SK-N-SH (cell line): ENCODE data around the gene ABHD15. TPM values are rescaled to one million over a fixed set of nuclear protein-coding genes. Genes with fewer than 3 reads are reported as not detected.

Experiments
- CTCF ChIA-PET: fragments of 300-600, 350-600 bp; formaldehyde crosslinking; extraction: SDS; loops from one replicate; lab custom pipeline; 2021; lab: Yijun Ruan, JAX
- POLR2A ChIA-PET: fragments of 350-600 bp; sonication (Branson Sonifier 250); formaldehyde crosslinking; extraction: SDS; loops from one replicate; lab custom pipeline; 2020; ENCODE audit warnings: antibody characterized with exemption, inconsistent platforms; lab: Yijun Ruan, JAX
- DNase-seq: peaks from one replicate; pipeline ENCODE4 v3.0.0; 2012
- H2AFZ ChIP-seq: fragments of 200-600 bp; sonication (generic); 2 replicates; pipeline ENCODE4 v1.8.1; 2016; ENCODE audit warnings: antibody characterized with exemption, mild to moderate bottlenecking, low read depth
- H3F3A ChIP-seq: fragments of 200-600 bp; sonication (generic); replicated peaks from 2 replicates; pipeline ENCODE3; 2016; ENCODE audit warnings: antibody characterized with exemption, mild to moderate bottlenecking; ENCODE audit not compliant: insufficient read depth
- H3K27ac ChIP-seq, 2 experiments: fragments of 200-500 bp in 1 of 2; fragments of 200-600 bp in 1 of 2; sonication (Bioruptor generic) in 1 of 2; sonication (generic), shearing (Covaris generic) in 1 of 2; 2 replicates each; pipeline versions ENCODE4 v1.5.1 to v1.6.1; 2014 to 2016; ENCODE audit warnings: low read depth in 2 of 2, inconsistent platforms in 1 of 2, low read length in 1 of 2, mild to moderate bottlenecking in 1 of 2, mixed read lengths in 1 of 2
- H3K27me3 ChIP-seq: fragments of 200-600 bp; sonication (generic), shearing (Covaris generic); 2 replicates; pipeline ENCODE4 v1.6.1; 2016; ENCODE audit warnings: mixed run types; ENCODE audit not compliant: insufficient read depth
- H3K36me3 ChIP-seq, 2 experiments: fragments of 200-500 bp in 1 of 2; fragments of 200-600 bp in 1 of 2; sonication (Bioruptor generic) in 1 of 2; sonication (generic) in 1 of 2; replicated peaks in 1 of 2; 2 replicates each; pipeline versions ENCODE3 to v1.5.1; 2014 to 2016; ENCODE audit warnings: low read length in 1 of 2, mild to moderate bottlenecking in 1 of 2; ENCODE audit not compliant: insufficient read depth in 2 of 2, control insufficient read depth in 1 of 2
- H3K4me1 ChIP-seq, 2 experiments: fragments of 200-500 bp in 1 of 2; fragments of 200-600 bp in 1 of 2; sonication (Bioruptor generic) in 1 of 2; sonication (generic), shearing (Covaris generic) in 1 of 2; 2 replicates each; pipeline versions ENCODE4 v1.5.1 to v1.6.1; 2014 to 2016; ENCODE audit warnings: low read depth in 1 of 2, low read length in 1 of 2, mixed run types in 1 of 2; ENCODE audit not compliant: insufficient read depth in 2 of 2, control insufficient read depth in 1 of 2
- H3K4me2 ChIP-seq: fragments of 200-600 bp; sonication (generic), shearing (Covaris generic); 2 replicates; pipeline ENCODE4 v1.6.1; 2017; ENCODE audit warnings: mixed run types
- H3K4me3 ChIP-seq, 2 experiments: fragments of 200-500 bp in 1 of 2; fragments of 200-600 bp in 1 of 2; sonication (Bioruptor generic) in 1 of 2; sonication (generic), shearing (Covaris generic) in 1 of 2; 2 replicates each; pipeline versions ENCODE4 v1.5.1 to v1.8.1; 2014 to 2016; ENCODE audit warnings: low read depth in 2 of 2, inconsistent platforms in 1 of 2, low read length in 1 of 2, mild to moderate bottlenecking in 1 of 2, mixed read lengths in 1 of 2, moderate library complexity in 1 of 2
- H3K79me2 ChIP-seq: fragments of 200-600 bp; sonication (generic); 2 replicates; pipeline ENCODE4 v1.8.1; 2017; ENCODE audit warnings: mild to moderate bottlenecking; ENCODE audit not compliant: insufficient read depth
- H3K9ac ChIP-seq: fragments of 200-600 bp; sonication (generic); 2 replicates; pipeline ENCODE4 v1.6.1; 2017; ENCODE audit warnings: mixed run types
- H3K9me2 ChIP-seq: fragments of 200-600 bp; sonication (generic); 2 replicates; pipeline ENCODE4 v1.6.1; 2017; ENCODE audit warnings: mixed run types
- H3K9me3 ChIP-seq: fragments of 200-600 bp; sonication (generic); 2 replicates; pipeline ENCODE4 v1.6.1; 2017; ENCODE audit warnings: mixed run types, mild to moderate bottlenecking, moderate library complexity
- H4K20me1 ChIP-seq: fragments of 200-600 bp; sonication (generic); 2 replicates; pipeline ENCODE4 v1.6.1; 2017; ENCODE audit warnings: mild to moderate bottlenecking, mixed run types; ENCODE audit not compliant: insufficient read depth
- CHD2 ChIP-seq: fragments of 150-350 bp; IDR thresholded peaks from 2 replicates; pipeline ENCODE4 v1.6.1; 2018; ENCODE audit warnings: low read length; ENCODE audit not compliant: partially characterized antibody
- EZH2phosphoT487 ChIP-seq: fragments of 200-600 bp; sonication (generic); IDR thresholded peaks from 2 replicates; pipeline ENCODE4 v1.6.1; 2017; ENCODE audit warnings: low read depth, mixed run types, mild to moderate bottlenecking, antibody characterized with exemption, moderate library complexity, borderline replicate concordance
- MEF2A ChIP-seq: IDR thresholded peaks from 2 replicates; pipeline ENCODE4 v1.4.0; 2012; ENCODE audit warnings: low read depth, borderline replicate concordance
- MXI1 ChIP-seq: IDR thresholded peaks from 2 replicates; pipeline ENCODE4 v1.6.1; 2012; ENCODE audit warnings: mild to moderate bottlenecking, low read depth, low read length, improper control_type of control experiment
- NFIC ChIP-seq: IDR thresholded peaks from 2 replicates; pipeline ENCODE4 v1.4.0; 2012; ENCODE audit warnings: borderline replicate concordance
- POLR2AphosphoS5 ChIP-seq: IDR thresholded peaks from 2 replicates; pipeline ENCODE4 v1.6.1; 2012; ENCODE audit warnings: low read depth, low read length
- RAD21 ChIP-seq: IDR thresholded peaks from 2 replicates; pipeline ENCODE4 v1.6.1; 2012; ENCODE audit warnings: mild to moderate bottlenecking, low read length
- RFX5 ChIP-seq: IDR thresholded peaks from 2 replicates; pipeline ENCODE4 v1.6.1; 2012; ENCODE audit warnings: mild to moderate bottlenecking, improper control_type of control experiment, low read length
- SIN3A ChIP-seq: IDR thresholded peaks from 2 replicates; pipeline ENCODE4 v1.6.1; 2012; ENCODE audit warnings: low read depth, mild to moderate bottlenecking, low read length, moderate library complexity, borderline replicate concordance
- SMC3 ChIP-seq: IDR thresholded peaks from 2 replicates; pipeline ENCODE4 v1.6.1; 2012; ENCODE audit warnings: low read depth, low read length, improper control_type of control experiment
- TEAD4 ChIP-seq: IDR thresholded peaks from 2 replicates; pipeline ENCODE4 v1.4.0; 2012; ENCODE audit warnings: mild to moderate bottlenecking, borderline replicate concordance; ENCODE audit not compliant: insufficient read depth
- WGBS: methylation state at CpG from one replicate; pipeline ENCODE4 v1.1.6; 2017; ENCODE audit warnings: low lambda C conversion rate; 5-methylcytosine and 5-hydroxymethylcytosine counted together
- polyA plus RNA-seq, 3 experiments: library from polyadenylated mRNA; depleted of rRNA; stranded (reverse); fragments of >200 nt; gene quantifications; 2 replicates each; pipeline ENCODE4 v1.2.3, GENCODE V29; 2012
- TF ChIP-seq, protein P1 (sequence below): IDR thresholded peaks from 2 replicates; pipeline ENCODE4 v1.4.0; 2012; ENCODE audit warnings: low read depth, borderline replicate concordance
- TF ChIP-seq, protein P2 (sequence below): fragments of 150-350 bp; IDR thresholded peaks from 2 replicates; pipeline ENCODE4 v1.6.1; 2016; ENCODE audit warnings: mild to moderate bottlenecking, low read depth, low read length
- TF ChIP-seq, protein P3 (sequence below): fragments of 200-600 bp; sonication (generic); IDR thresholded peaks from 2 replicates; pipeline ENCODE4 v1.6.1; 2017; ENCODE audit warnings: antibody characterized with exemption, mild to moderate bottlenecking, moderate library complexity
- TF ChIP-seq, protein P4 (sequence below): IDR thresholded peaks from 2 replicates; pipeline ENCODE4 v1.6.1; 2012; ENCODE audit warnings: mild to moderate bottlenecking, low read depth, low read length, moderate library complexity
- TF ChIP-seq, protein P5 (sequence below): IDR thresholded peaks from 2 replicates; pipeline ENCODE4 v1.4.0; 2012; ENCODE audit warnings: low read depth

The ABHD15 gene
- polyA plus RNA-seq, 1 of the 3 experiments (the other 2 are of a cell fraction): 7.0 TPM

DNA sequence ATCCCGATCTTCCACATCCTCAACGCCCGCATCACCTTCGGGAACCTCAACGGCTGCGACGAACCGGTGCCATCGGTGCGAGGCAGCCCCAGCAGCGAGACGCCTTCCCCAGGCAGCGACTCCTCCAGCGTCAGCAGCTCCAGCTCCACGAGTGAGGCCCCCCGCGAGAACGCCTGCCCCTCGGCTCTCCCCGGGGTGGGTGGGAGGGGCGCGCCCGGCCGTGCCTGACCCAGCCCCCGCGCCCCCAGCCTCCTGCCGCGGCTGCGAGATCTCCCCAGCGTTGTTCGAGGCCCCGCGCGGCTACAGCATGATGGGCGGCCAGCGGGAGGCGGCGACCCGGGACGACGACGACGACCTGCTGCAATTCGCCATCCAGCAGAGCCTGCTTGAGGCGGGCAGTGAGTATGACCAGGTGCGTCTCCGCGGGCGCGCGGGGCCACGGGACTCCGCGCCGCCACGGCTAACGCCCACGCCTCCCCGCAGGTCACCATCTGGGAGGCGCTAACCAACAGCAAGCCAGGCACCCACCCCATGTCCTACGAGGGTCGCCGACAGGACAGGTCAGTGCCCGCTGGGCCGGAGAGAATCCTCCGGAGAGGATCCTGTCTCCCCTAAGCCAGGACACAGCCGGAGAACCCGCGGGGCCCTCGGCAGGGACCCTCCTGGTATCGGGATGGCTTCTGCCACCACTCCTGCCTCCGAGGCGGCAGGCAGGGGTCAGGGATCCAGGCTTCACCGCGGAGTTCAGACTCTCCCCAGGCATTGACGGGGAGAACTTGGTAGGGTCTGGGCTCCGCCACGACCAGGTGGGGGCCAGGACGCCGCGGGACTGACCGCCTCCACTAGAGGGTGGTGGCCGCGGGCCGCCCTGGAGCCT is 45.8 kb upstream of the ABHD15 start:
- no peak overlapping the region for H3K4me2 ChIP-seq
- 96% methylated on average over 36 of the region's 85 CpGs for WGBS

DNA sequence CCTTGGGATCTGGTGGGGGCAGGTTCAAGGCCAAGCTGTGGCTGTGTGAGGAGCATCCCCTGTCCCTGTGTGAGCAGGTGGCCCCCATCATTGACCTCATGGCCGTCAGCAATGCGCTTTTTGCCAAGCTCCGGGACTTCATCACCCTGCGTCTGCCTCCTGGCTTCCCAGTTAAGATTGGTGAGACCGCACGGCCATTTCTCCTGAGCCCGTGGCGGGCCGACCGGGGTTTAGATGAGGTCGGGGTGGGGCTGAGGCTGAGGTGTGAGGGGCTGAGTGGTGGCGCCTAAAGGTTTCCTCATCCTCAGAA is 45.2 kb upstream of the ABHD15 start:
- WGBS: 94% methylated on average over 4 of the region's 12 CpGs
- POLR2A ChIA-PET: no interaction called here
- H3K4me3 ChIP-seq: no peak overlapping the region
- no peak overlapping the region for H2AFZ ChIP-seq
- H3K27me3 ChIP-seq: no peaks in the 10 kb centered on the region
- no peaks in the 10 kb centered on the region for H4K20me1 ChIP-seq
- H3K9me3 ChIP-seq: no peaks in the 10 kb centered on the region
- CTCF ChIA-PET: no interaction called here
- no peak overlapping the region; a peak in 1 of 4 replicates for H3K27ac ChIP-seq
- H3K9me2 ChIP-seq: no peaks in the 10 kb centered on the region
- H3K4me2 ChIP-seq: no peak overlapping the region
- H3K79me2 ChIP-seq: no peaks in the 10 kb centered on the region
- no peaks in the 10 kb centered on the region for H3F3A ChIP-seq
- H3K9ac ChIP-seq: no peak overlapping the region
- no peak for DNase-seq
- H3K4me1 ChIP-seq: peaks cover 0 to 2% of the 10 kb centered on the region in 2 experiments; a peak in 1 of 4 replicates
- H3K36me3 ChIP-seq: peaks cover 0 to 34% of the 10 kb centered on the region in 2 experiments
- TF ChIP-seq, protein P1, sequence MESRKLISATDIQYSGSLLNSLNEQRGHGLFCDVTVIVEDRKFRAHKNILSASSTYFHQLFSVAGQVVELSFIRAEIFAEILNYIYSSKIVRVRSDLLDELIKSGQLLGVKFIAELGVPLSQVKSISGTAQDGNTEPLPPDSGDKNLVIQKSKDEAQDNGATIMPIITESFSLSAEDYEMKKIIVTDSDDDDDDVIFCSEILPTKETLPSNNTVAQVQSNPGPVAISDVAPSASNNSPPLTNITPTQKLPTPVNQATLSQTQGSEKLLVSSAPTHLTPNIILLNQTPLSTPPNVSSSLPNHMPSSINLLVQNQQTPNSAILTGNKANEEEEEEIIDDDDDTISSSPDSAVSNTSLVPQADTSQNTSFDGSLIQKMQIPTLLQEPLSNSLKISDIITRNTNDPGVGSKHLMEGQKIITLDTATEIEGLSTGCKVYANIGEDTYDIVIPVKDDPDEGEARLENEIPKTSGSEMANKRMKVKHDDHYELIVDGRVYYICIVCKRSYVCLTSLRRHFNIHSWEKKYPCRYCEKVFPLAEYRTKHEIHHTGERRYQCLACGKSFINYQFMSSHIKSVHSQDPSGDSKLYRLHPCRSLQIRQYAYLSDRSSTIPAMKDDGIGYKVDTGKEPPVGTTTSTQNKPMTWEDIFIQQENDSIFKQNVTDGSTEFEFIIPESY: no peak
- no peak for TF ChIP-seq MXI1
- no peak for TF ChIP-seq SMC3
- TF ChIP-seq, protein P2, sequence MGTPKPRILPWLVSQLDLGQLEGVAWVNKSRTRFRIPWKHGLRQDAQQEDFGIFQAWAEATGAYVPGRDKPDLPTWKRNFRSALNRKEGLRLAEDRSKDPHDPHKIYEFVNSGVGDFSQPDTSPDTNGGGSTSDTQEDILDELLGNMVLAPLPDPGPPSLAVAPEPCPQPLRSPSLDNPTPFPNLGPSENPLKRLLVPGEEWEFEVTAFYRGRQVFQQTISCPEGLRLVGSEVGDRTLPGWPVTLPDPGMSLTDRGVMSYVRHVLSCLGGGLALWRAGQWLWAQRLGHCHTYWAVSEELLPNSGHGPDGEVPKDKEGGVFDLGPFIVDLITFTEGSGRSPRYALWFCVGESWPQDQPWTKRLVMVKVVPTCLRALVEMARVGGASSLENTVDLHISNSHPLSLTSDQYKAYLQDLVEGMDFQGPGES: no peak
- TF ChIP-seq, protein P3, sequence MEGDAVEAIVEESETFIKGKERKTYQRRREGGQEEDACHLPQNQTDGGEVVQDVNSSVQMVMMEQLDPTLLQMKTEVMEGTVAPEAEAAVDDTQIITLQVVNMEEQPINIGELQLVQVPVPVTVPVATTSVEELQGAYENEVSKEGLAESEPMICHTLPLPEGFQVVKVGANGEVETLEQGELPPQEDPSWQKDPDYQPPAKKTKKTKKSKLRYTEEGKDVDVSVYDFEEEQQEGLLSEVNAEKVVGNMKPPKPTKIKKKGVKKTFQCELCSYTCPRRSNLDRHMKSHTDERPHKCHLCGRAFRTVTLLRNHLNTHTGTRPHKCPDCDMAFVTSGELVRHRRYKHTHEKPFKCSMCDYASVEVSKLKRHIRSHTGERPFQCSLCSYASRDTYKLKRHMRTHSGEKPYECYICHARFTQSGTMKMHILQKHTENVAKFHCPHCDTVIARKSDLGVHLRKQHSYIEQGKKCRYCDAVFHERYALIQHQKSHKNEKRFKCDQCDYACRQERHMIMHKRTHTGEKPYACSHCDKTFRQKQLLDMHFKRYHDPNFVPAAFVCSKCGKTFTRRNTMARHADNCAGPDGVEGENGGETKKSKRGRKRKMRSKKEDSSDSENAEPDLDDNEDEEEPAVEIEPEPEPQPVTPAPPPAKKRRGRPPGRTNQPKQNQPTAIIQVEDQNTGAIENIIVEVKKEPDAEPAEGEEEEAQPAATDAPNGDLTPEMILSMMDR: no peak

More for the DNA sequence above, 45.8 kb upstream of the ABHD15 start:
- Histone ChIP-seq H3K36me3 (peaks cover 0 to 34% of the 10 kb centered on the region in 2 experiments), H4K20me1 (no peaks in the 10 kb centered on the region), H3K27ac (no peak overlapping the region; a peak in 1 of 4 replicates), H3K27me3 (no peaks in the 10 kb centered on the region), H3K9me2 (no peaks in the 10 kb centered on the region), H3K9me3 (no peaks in the 10 kb centered on the region), H3K4me3 (no peak overlapping the region), H2AFZ (no peak overlapping the region), H3K9ac (no peak overlapping the region), H3K79me2 (no peaks in the 10 kb centered on the region), H3F3A (no peaks in the 10 kb centered on the region), H3K4me1 (peaks cover 0 to 6% of the 10 kb centered on the region in 2 experiments; a peak in 1 of 4 replicates)
- no peak for TF ChIP-seq RFX5
- no peak for TF ChIP-seq SIN3A
- TF ChIP-seq, protein P4, sequence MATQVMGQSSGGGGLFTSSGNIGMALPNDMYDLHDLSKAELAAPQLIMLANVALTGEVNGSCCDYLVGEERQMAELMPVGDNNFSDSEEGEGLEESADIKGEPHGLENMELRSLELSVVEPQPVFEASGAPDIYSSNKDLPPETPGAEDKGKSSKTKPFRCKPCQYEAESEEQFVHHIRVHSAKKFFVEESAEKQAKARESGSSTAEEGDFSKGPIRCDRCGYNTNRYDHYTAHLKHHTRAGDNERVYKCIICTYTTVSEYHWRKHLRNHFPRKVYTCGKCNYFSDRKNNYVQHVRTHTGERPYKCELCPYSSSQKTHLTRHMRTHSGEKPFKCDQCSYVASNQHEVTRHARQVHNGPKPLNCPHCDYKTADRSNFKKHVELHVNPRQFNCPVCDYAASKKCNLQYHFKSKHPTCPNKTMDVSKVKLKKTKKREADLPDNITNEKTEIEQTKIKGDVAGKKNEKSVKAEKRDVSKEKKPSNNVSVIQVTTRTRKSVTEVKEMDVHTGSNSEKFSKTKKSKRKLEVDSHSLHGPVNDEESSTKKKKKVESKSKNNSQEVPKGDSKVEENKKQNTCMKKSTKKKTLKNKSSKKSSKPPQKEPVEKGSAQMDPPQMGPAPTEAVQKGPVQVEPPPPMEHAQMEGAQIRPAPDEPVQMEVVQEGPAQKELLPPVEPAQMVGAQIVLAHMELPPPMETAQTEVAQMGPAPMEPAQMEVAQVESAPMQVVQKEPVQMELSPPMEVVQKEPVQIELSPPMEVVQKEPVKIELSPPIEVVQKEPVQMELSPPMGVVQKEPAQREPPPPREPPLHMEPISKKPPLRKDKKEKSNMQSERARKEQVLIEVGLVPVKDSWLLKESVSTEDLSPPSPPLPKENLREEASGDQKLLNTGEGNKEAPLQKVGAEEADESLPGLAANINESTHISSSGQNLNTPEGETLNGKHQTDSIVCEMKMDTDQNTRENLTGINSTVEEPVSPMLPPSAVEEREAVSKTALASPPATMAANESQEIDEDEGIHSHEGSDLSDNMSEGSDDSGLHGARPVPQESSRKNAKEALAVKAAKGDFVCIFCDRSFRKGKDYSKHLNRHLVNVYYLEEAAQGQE: no peak
- TF ChIP-seq, protein P5, sequence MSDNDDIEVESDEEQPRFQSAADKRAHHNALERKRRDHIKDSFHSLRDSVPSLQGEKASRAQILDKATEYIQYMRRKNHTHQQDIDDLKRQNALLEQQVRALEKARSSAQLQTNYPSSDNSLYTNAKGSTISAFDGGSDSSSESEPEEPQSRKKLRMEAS: no peak
- TF ChIP-seq NFIC: no peak
- TF ChIP-seq POLR2AphosphoS5: no peak
- no peak for TF ChIP-seq EZH2phosphoT487
- TF ChIP-seq RAD21: no peak
- TF ChIP-seq TEAD4: no peak
- no peak for TF ChIP-seq MEF2A
- TF ChIP-seq CHD2: no peak
- POLR2A ChIA-PET: no interaction called here
- CTCF ChIA-PET: no interaction called here
- DNase-seq: peak; percentile 39
